HG02763 (cell line): ENCODE data around the gene RMDN2.
"Not testable (repeated sequence)": the region's sequence is repeated elsewhere in the genome, so short reads cannot be mapped to it uniquely, and the experiment has no call there.

ENCODE experiments used
- ATAC-seq: cut with Tn5 transposase; IDR thresholded peaks from one replicate; pipeline ENCODE4 v1.9.1; 2021; ENCODE audit warnings: mild to moderate bottlenecking, moderate library complexity; ENCODE audit not compliant: unreplicated experiment

RMDN2 gene

GRCh38 chr2:37985333-37985732, 60.2 kb downstream of the RMDN2 start:
- ATAC-seq = no peak

- ATAC-seq = no peak
These were observed 62.1 kb downstream of the RMDN2 start for GRCh38 chr2:37987098-37987775.

- ATAC-seq = no peak
These were observed 67.5 kb downstream of the RMDN2 start for GRCh38 chr2:37992601-37993000.

- no peak for ATAC-seq
These were observed 68.1 kb downstream of the RMDN2 start for GRCh38 chr2:37993143-37993542.

- no peak for ATAC-seq
These were observed 72.5 kb downstream of the RMDN2 start for GRCh38 chr2:37997629-37998028.

- ATAC-seq = no peak
These were observed 75.6 kb downstream of the RMDN2 start for GRCh38 chr2:38000485-38001222.

- ATAC-seq = not testable (repeated sequence)
These were observed 85.1 kb downstream of the RMDN2 start for GRCh38 chr2:38010187-38010586.

- no peak for ATAC-seq
These were observed 85.9 kb downstream of the RMDN2 start for GRCh38 chr2:38010995-38011394.

- ATAC-seq = no peak
These were observed 88.2 kb downstream of the RMDN2 start for GRCh38 chr2:38013158-38013752.

- ATAC-seq = no peak
These were observed 91.1 kb downstream of the RMDN2 start for GRCh38 chr2:38016219-38016618.

GRCh38 chr2:38017836-38018235, 92.7 kb downstream of the RMDN2 start:
- no peak for ATAC-seq

- not testable (repeated sequence) for ATAC-seq
These were observed 95.4 kb downstream of the RMDN2 start for GRCh38 chr2:38020359-38021069.

- ATAC-seq = no peak
These were observed 96.5 kb downstream of the RMDN2 start for GRCh38 chr2:38021589-38021988.

- no peak for ATAC-seq
These were observed 101.8 kb downstream of the RMDN2 start for GRCh38 chr2:38026846-38027245.

GRCh38 chr2:38028829-38029228, 103.7 kb downstream of the RMDN2 start:
- ATAC-seq = no peak

GRCh38 chr2:38029512-38029911, 104.4 kb downstream of the RMDN2 start:
- ATAC-seq = no peak

GRCh38 chr2:38030635-38031355, 105.7 kb downstream of the RMDN2 start:
- ATAC-seq = no peak

- ATAC-seq = no peak
These were observed 107.9 kb downstream of the RMDN2 start for GRCh38 chr2:38032946-38033345.

- ATAC-seq = no peak
These were observed 108.6 kb downstream of the RMDN2 start for GRCh38 chr2:38033646-38034045.

- ATAC-seq = no peak
These were observed 110.9 kb downstream of the RMDN2 start for GRCh38 chr2:38035968-38036367.

- ATAC-seq = no peak
These were observed 112.2 kb downstream of the RMDN2 start for GRCh38 chr2:38037325-38037724.
